A172 (cell line): ENCODE data around the gene EXD1. TPM values are rescaled to one million over a fixed set of nuclear protein-coding genes. Genes with fewer than 3 reads are reported as not detected.

Experiments
- DNase-seq: peaks from one replicate; pipeline ENCODE4 v3.0.0-alpha.2; 2015; ENCODE audit warnings: low spot score
- total RNA-seq: library from RNA; depleted of rRNA; stranded (reverse); fragments of >200 nt; shearing (Covaris generic); gene quantifications from 2 replicates; pipeline ENCODE4 v1.2.3, GENCODE V29; 2014

EXD1 gene
- total RNA-seq, 1 experiment from 2014 or later = not detected

GRCh38 chr15:41231422-41232226 lies 1.1 kb upstream of the EXD1 start:
- no peak for DNase-seq

- DNase-seq = no peak
Measured at GRCh38 chr15:41230345-41230649, 260 bp downstream of the EXD1 start.

- no peak for DNase-seq
Measured at GRCh38 chr15:41219381-41219780, 11.2 kb downstream of the EXD1 start.

GRCh38 chr15:41218851-41219250 lies 11.7 kb downstream of the EXD1 start:
- DNase-seq = no peak

GRCh38 chr15:41215708-41216107 lies 14.8 kb downstream of the EXD1 start:
- DNase-seq = no peak

- DNase-seq = no peak
Measured at GRCh38 chr15:41207687-41208448, 22.7 kb downstream of the EXD1 start.

- no peak for DNase-seq
Measured at GRCh38 chr15:41205315-41205714, 25.2 kb downstream of the EXD1 start.

GRCh38 chr15:41203395-41203794 lies 27.2 kb downstream of the EXD1 start:
- no peak for DNase-seq

GRCh38 chr15:41199470-41199869 lies 31.1 kb downstream of the EXD1 start:
- no peak for DNase-seq

- no peak for DNase-seq
Measured at GRCh38 chr15:41194444-41194843, 36.1 kb downstream of the EXD1 start.

- DNase-seq = no peak
Measured at GRCh38 chr15:41183581-41183980, 47.0 kb downstream of the EXD1 start.

GRCh38 chr15:41182266-41182665 lies 48.3 kb downstream of the EXD1 start:
- no peak for DNase-seq

GRCh38 chr15:41180206-41180789 lies 50.3 kb downstream of the EXD1 start:
- DNase-seq = no peak

GRCh38 chr15:41169781-41170180 lies 60.8 kb downstream of the EXD1 start:
- DNase-seq = no peak

GRCh38 chr15:41169086-41169485 lies 61.5 kb downstream of the EXD1 start:
- DNase-seq = no peak

GRCh38 chr15:41161736-41162135 lies 68.8 kb downstream of the EXD1 start:
- peak; percentile 64 for DNase-seq

- DNase-seq = peak; percentile 47
Measured at GRCh38 chr15:41161336-41161735, 69.2 kb downstream of the EXD1 start.

GRCh38 chr15:41160639-41161315 lies 69.8 kb downstream of the EXD1 start:
- peak; percentile 56 for DNase-seq

GRCh38 chr15:41154412-41154811 lies 76.1 kb downstream of the EXD1 start:
- DNase-seq = no peak

GRCh38 chr15:41153733-41154132 lies 76.8 kb downstream of the EXD1 start:
- DNase-seq = no peak

- DNase-seq = no peak
Measured at GRCh38 chr15:41151451-41152005, 79.0 kb downstream of the EXD1 start.

- no peak for DNase-seq
Measured at GRCh38 chr15:41150279-41150678, 80.3 kb downstream of the EXD1 start.
